Pons (tissue), 1 donor: ENCODE data around the gene POLR1E.
"Not testable (repeated sequence)": the region's sequence is repeated elsewhere in the genome, so short reads cannot be mapped to it uniquely, and the experiment has no call there.

Experiments used
- DNase-seq: peaks from one replicate; pipeline ENCODE4 v3.0.0-alpha.2; 2016; ENCODE audit warnings: low spot score

POLR1E gene

GRCh38 chr9:37504605-37505004, 18.9 kb downstream of the POLR1E start:
- DNase-seq = no peak

- no peak for DNase-seq
Observed at GRCh38 chr9:37507566-37508134, 21.9 kb downstream of the POLR1E start.

- no peak for DNase-seq
Observed at GRCh38 chr9:37508135-37508833, 22.5 kb downstream of the POLR1E start.

- no peak for DNase-seq
Observed at GRCh38 chr9:37508834-37509206, 23.1 kb downstream of the POLR1E start.

- no peak for DNase-seq
Observed at GRCh38 chr9:37509536-37509935, 23.8 kb downstream of the POLR1E start.

- not testable (repeated sequence) for DNase-seq
Observed at GRCh38 chr9:37510053-37510452, 24.3 kb downstream of the POLR1E start.

- DNase-seq = no peak
Observed at GRCh38 chr9:37511016-37512010, 25.6 kb downstream of the POLR1E start.

GRCh38 chr9:37512437-37512836, 26.7 kb downstream of the POLR1E start:
- no peak for DNase-seq

GRCh38 chr9:37514415-37514814, 28.7 kb downstream of the POLR1E start:
- not testable (repeated sequence) for DNase-seq

- no peak for DNase-seq
Observed at GRCh38 chr9:37514999-37515398, 29.3 kb downstream of the POLR1E start.

- no peak for DNase-seq
Observed at GRCh38 chr9:37515620-37516258, 30.0 kb downstream of the POLR1E start.

- DNase-seq = no peak
Observed at GRCh38 chr9:37517923-37518322, 32.2 kb downstream of the POLR1E start.

GRCh38 chr9:37520641-37521040, 34.9 kb downstream of the POLR1E start:
- DNase-seq = no peak

- DNase-seq = no peak
Observed at GRCh38 chr9:37521111-37521510, 35.4 kb downstream of the POLR1E start.

- no peak for DNase-seq
Observed at GRCh38 chr9:37522971-37523370, 37.2 kb downstream of the POLR1E start.

- no peak for DNase-seq
Observed at GRCh38 chr9:37523916-37524315, 38.2 kb downstream of the POLR1E start.

GRCh38 chr9:37528652-37529471, 43.1 kb downstream of the POLR1E start:
- no peak for DNase-seq

GRCh38 chr9:37531699-37532098, 46.0 kb downstream of the POLR1E start:
- no peak for DNase-seq

GRCh38 chr9:37534412-37534811, 48.7 kb downstream of the POLR1E start:
- no peak for DNase-seq

GRCh38 chr9:37534901-37535300, 49.2 kb downstream of the POLR1E start:
- DNase-seq = no peak

- no peak for DNase-seq
Observed at GRCh38 chr9:37538099-37538498, 52.4 kb downstream of the POLR1E start.
